Kidney epithelial cell (primary cell): Measurements from ENCODE around the gene GPC6. TPM values are rescaled to one million over a fixed set of nuclear protein-coding genes. Genes with fewer than 3 reads are reported as not detected.

Experiments used
- DNase-seq: peaks from one replicate; pipeline ENCODE4 v3.0.0-alpha.2; 2010; ENCODE audit warnings: low read depth
- H3K27me3 ChIP-seq: 2 replicates; pipeline ENCODE4 v1.6.0; 2011; ENCODE audit warnings: low read length; ENCODE audit not compliant: control insufficient read depth, insufficient read depth
- H3K36me3 ChIP-seq: 2 replicates; pipeline ENCODE4 v1.5.1; 2011; ENCODE audit warnings: low read length; ENCODE audit not compliant: control insufficient read depth, insufficient read depth
- H3K4me3 ChIP-seq: 2 replicates; pipeline ENCODE4 v1.5.1; 2011; ENCODE audit warnings: low read depth, mild to moderate bottlenecking, control low read depth, low read length
- total RNA-seq: library from RNA; depleted of rRNA; stranded (reverse); fragments of >200 nt; gene quantifications from 2 replicates; pipeline ENCODE4 v1.2.3, GENCODE V29; 2015
- TF ChIP-seq, protein P1 (sequence below): IDR thresholded peaks from 2 replicates; pipeline ENCODE4 v1.5.1; 2011; ENCODE audit warnings: mild to moderate bottlenecking, moderate library complexity, low read length, control low read depth, inconsistent platforms; ENCODE audit not compliant: insufficient read depth, poor library complexity, severe bottlenecking

GPC6 gene
- total RNA-seq, 1 donor from 2014 or later: 62.7 TPM

DNA sequence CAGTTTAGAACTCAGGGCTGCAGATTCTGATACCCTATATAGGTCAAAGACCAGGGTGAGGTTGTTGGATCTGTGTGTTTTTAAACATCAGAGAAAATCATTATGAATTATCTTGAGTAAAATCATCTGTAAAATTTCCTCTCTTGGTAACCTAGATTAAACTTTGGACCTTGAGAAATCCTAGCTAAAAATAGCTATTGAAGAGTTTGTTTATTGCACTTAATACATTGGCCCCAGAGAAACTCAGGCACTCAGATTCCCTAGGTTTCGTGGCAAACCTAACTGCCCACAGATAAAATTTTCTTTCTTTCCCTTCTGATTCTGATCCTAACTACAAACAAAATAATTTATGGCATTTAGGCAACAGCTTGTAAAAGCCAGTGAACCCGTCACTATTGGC, 102.3 kb downstream of the GPC6 start:
- no peaks in the 10 kb centered on the region for H3K27me3 ChIP-seq
- TF ChIP-seq, protein P1, sequence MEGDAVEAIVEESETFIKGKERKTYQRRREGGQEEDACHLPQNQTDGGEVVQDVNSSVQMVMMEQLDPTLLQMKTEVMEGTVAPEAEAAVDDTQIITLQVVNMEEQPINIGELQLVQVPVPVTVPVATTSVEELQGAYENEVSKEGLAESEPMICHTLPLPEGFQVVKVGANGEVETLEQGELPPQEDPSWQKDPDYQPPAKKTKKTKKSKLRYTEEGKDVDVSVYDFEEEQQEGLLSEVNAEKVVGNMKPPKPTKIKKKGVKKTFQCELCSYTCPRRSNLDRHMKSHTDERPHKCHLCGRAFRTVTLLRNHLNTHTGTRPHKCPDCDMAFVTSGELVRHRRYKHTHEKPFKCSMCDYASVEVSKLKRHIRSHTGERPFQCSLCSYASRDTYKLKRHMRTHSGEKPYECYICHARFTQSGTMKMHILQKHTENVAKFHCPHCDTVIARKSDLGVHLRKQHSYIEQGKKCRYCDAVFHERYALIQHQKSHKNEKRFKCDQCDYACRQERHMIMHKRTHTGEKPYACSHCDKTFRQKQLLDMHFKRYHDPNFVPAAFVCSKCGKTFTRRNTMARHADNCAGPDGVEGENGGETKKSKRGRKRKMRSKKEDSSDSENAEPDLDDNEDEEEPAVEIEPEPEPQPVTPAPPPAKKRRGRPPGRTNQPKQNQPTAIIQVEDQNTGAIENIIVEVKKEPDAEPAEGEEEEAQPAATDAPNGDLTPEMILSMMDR: no peak
- H3K4me3 ChIP-seq: no peak overlapping the region
- no peaks in the 10 kb centered on the region for H3K36me3 ChIP-seq
- DNase-seq: no peak

DNA sequence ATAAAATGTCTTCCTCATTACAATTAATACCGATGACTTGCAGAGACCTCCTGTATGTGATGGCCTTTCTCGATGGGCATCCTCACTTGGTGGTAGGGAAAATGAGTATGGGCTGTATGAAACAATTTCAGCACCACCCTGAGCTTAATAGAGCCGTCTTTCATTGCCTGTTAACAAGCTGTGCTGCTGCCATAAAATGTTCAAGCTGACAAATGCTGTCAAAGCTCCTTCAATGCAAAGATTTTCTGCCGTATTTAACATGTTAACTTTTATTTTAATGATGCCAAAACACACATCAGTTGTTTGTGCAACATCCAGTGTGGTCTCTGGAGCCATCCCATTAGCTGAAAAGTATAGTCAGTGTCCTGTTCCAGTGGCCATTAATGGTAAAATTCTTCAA, 110.1 kb downstream of the GPC6 start:
- Histone ChIP-seq H3K4me3 (no peak overlapping the region), H3K27me3 (no peaks in the 10 kb centered on the region), H3K36me3 (no peaks in the 10 kb centered on the region)
- TF ChIP-seq, protein P1: no peak
- no peak for DNase-seq

DNA sequence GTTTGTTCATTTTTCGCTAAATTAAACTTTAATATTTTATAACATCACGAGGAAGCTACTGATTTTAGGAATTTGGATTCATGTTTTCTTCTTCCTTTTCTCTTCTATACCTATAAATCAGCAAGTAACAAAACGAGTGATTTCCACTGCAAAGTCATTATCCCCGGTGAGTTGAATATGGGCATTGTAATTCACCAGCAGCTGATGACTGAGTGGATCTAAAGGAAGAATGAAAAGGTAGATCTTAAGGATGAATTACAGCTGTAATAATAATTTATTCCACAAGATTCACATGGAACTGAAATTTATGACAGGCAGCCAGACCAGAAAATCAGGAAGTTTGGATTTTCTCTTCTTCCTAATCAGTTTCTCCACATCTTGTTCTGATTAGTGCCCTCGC, 111.4 kb downstream of the GPC6 start:
- TF ChIP-seq, protein P1: no peak
- no peak for DNase-seq
- no peak overlapping the region for H3K4me3 ChIP-seq
- H3K27me3 ChIP-seq: no peaks in the 10 kb centered on the region
- H3K36me3 ChIP-seq: no peaks in the 10 kb centered on the region

DNA sequence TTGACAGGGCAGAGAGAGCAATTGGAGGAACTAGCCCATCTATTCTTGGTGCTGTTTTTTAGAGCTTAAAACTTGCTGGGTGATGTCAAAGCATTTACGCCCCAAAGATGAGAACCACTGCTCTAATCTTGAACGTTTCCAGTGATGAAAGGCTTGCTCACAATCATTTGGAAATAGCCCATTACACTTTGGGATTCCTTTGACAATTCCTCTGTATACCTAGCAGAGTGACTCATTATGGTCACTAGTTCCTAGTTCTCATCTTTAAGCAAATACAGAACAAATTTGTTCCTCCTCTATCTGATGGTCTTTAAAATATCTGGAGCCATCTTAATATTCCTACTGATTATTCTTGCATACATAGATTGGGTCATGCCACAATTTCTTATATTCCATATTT, 112.3 kb downstream of the GPC6 start:
- DNase-seq: peak; percentile 14
- TF ChIP-seq, protein P1: no peak
- no peaks in the 10 kb centered on the region for H3K27me3 ChIP-seq
- H3K4me3 ChIP-seq: no peak overlapping the region
- H3K36me3 ChIP-seq: no peaks in the 10 kb centered on the region

DNA sequence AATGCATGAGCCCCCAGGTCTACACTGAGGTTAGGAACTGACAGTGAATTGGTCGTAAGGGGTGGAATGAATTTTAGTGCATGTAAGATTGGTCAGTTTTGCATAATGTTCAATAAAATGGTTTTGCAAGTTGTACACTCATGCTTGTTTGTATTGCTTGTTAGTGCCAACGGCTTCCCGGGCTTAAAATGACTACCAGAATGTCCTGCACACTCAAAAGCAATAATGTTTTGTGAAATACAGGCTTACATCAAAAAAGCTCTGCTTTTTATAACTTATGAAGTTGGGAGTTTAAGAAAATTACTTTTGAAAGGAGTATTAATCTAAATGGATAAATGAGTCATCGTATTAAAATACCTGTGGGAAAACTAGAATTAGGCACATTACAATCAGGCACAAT, 112.9 kb downstream of the GPC6 start:
- no peaks in the 10 kb centered on the region for H3K27me3 ChIP-seq
- no peaks in the 10 kb centered on the region for H3K36me3 ChIP-seq
- DNase-seq: no peak
- TF ChIP-seq, protein P1: no peak
- H3K4me3 ChIP-seq: no peak overlapping the region

DNA sequence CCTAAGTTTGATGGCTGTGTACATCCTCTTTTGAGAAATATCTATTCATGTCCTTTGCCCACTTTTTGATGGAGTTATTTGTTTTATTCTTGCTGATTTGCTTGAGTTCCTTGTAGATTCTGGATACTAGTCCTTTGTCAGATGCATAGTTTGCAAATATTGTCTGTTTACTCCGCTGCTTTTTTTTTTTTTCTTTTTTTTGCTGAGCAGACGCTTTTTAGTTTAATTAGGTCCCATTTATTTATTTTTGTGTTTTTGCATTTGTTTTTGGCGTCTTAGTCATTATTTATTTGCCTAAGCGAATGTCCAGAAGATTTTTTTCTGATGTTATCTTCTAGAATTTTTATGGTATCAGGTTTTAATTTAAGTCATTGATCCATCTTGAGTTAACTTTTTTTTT, 114.9 kb downstream of the GPC6 start:
- no peak for DNase-seq
- H3K36me3 ChIP-seq: no peaks in the 10 kb centered on the region
- H3K4me3 ChIP-seq: no peak overlapping the region
- H3K27me3 ChIP-seq: no peaks in the 10 kb centered on the region
- TF ChIP-seq, protein P1: no peak
